Suprapubic skin (tissue), 3 donors: ENCODE data around the gene TECTA.

Experiments used
- CTCF ChIP-seq, 2 donors: fragments of 200-600 bp in 1 of 2; fragments of 450-650 bp in 1 of 2; sonication (generic) in 1 of 2; IDR thresholded peaks; one replicate each; pipeline ENCODE4 v1.5.1; 2016 to 2019; ENCODE audit warnings: antibody characterized with exemption in 2 of 2, mild to moderate bottlenecking in 1 of 2, moderate library complexity in 1 of 2
- EP300 ChIP-seq: sonication (generic); formaldehyde crosslinking; IDR thresholded peaks from one replicate; pipeline ENCODE4 v1.6.1; 2017; ENCODE audit warnings: antibody characterized with exemption
- POLR2A ChIP-seq, 2 donors: fragments of 450-650 bp; IDR thresholded peaks; one replicate each; pipeline ENCODE4 v1.6.1; 2017; ENCODE audit warnings: antibody characterized with exemption in 2 of 2, mild to moderate bottlenecking in 2 of 2, moderate library complexity in 2 of 2

- TF ChIP-seq POLR2A (IDR thresholded peaks at IDR 0.05) (no peak), CTCF (IDR thresholded peaks at IDR 0.05) (no peak), EP300 (no peak)
Observed at GRCh38 chr11:121082670-121083069, 18.4 kb upstream of the TECTA start.
